ENCODE results near the gene PKLR.

GRCh38 chr1:155342842-155343241, 41.6 kb upstream of the PKLR start:
- TF ChIP-seq POLR2AphosphoS5 (IDR thresholded peaks at IDR 0.05; ENCODE audit: low read depth, low read length), result no peak
- no peak for TF ChIP-seq POLR2A (IDR thresholded peaks at IDR 0.05; ENCODE audit: low read depth, low read length)
- no peak for TF ChIP-seq TAF1 (IDR thresholded peaks at IDR 0.05; ENCODE audit: borderline replicate concordance, low read depth, low read length)
